Endodermal cell (in vitro differentiated cells): ENCODE measurements around the gene DNAJC5G. TPM values are rescaled to one million over a fixed set of nuclear protein-coding genes. Genes with fewer than 3 reads are reported as not detected.

Experiments used
- DNase-seq: peaks from one replicate; pipeline ENCODE4 v3.0.0-alpha.2; 2017
- H3K27ac ChIP-seq: 2 replicates; pipeline ENCODE4 v1.5.1; 2013; ENCODE audit warnings: mild to moderate bottlenecking, low read depth, low read length, moderate library complexity
- H3K27me3 ChIP-seq: 2 replicates; pipeline ENCODE4 v1.6.1; 2013; ENCODE audit warnings: mild to moderate bottlenecking, low read length, moderate library complexity; ENCODE audit not compliant: insufficient read depth, control insufficient read depth, poor library complexity, severe bottlenecking
- H3K36me3 ChIP-seq: 2 replicates; pipeline ENCODE4 v1.7.0; 2013; ENCODE audit warnings: mild to moderate bottlenecking, low read length, moderate library complexity; ENCODE audit not compliant: control insufficient read depth, insufficient read depth
- H3K4me1 ChIP-seq: one replicate; pipeline ENCODE4 v1.7.0; 2013; ENCODE audit warnings: low read length; ENCODE audit not compliant: control insufficient read depth, insufficient read depth
- H3K4me3 ChIP-seq: 2 replicates; pipeline ENCODE4 v1.5.1; 2013; ENCODE audit warnings: mild to moderate bottlenecking, low read length, moderate library complexity
- H3K9ac ChIP-seq: 2 replicates; pipeline ENCODE4 v1.6.1; 2013; ENCODE audit warnings: mild to moderate bottlenecking, low read length, moderate library complexity; ENCODE audit not compliant: poor library complexity, severe bottlenecking; ENCODE audit errors: extremely low read depth
- H3K9me3 ChIP-seq: 2 replicates; pipeline ENCODE4 v1.6.1; 2013; ENCODE audit warnings: mild to moderate bottlenecking, low read length, moderate library complexity; ENCODE audit not compliant: control insufficient read depth
- H3K27ac Mint-ChIP-seq: 2 replicates; pipeline ENCODE4 v1.8.0; 2020; ENCODE audit warnings: mixed read lengths
- H3K27me3 Mint-ChIP-seq: 2 replicates; pipeline ENCODE4 v1.8.0; 2021; ENCODE audit warnings: mild to moderate bottlenecking, mixed read lengths; ENCODE audit not compliant: insufficient read depth
- H3K36me3 Mint-ChIP-seq: 2 replicates; pipeline ENCODE4 v1.8.0; 2020; ENCODE audit warnings: low read depth, mixed read lengths
- H3K4me1 Mint-ChIP-seq: 2 replicates; pipeline ENCODE4 v1.8.0; 2020; ENCODE audit warnings: mixed read lengths
- H3K4me3 Mint-ChIP-seq: 2 replicates; pipeline ENCODE4 v1.8.0; 2020; ENCODE audit warnings: mild to moderate bottlenecking, moderate library complexity, mixed read lengths
- H3K9me3 Mint-ChIP-seq: 2 replicates; pipeline ENCODE4 v1.8.0; 2020; ENCODE audit warnings: mild to moderate bottlenecking, mixed read lengths
- CTCF ChIP-seq: fragments of 200-600 bp; sonication (generic); conservative IDR thresholded peaks from 2 replicates; pipeline ENCODE4 v1.5.0; 2021; ENCODE audit warnings: antibody characterized with exemption, mild to moderate bottlenecking
- WGBS, 2 experiments: methylation state at CpG; one replicate each; pipeline versions ENCODE4 v1.1.5 to v1.1.7; 2013; ENCODE audit warnings: missing lambda C conversion rate in 2 of 2, mixed read lengths in 1 of 2; ENCODE audit not compliant: insufficient coverage in 1 of 2, insufficient read length in 1 of 2; 5-methylcytosine and 5-hydroxymethylcytosine counted together
- total RNA-seq, 2 donors: library from RNA; stranded (reverse); fragmentation: NEBNext Ultra II Directional in 1 of 2; extraction: Animal tissue kit (Norgen Biotek cat#: 25700) in 1 of 2; gene quantifications; 2 replicates in 1 of 2; 3 replicates in 1 of 2; pipeline ENCODE4 v1.2.1, GENCODE V29; 2021

Gene DNAJC5G
- total RNA-seq, 2 donors from 2014 or later, result 0.49 TPM; not detected in 1

- no peak for TF ChIP-seq CTCF
- no peak overlapping the region for H3K4me3 Mint-ChIP-seq
- no peak overlapping the region for H3K9ac ChIP-seq
- 92 to 100% methylated on average over 3 to 9 of the region's 9 CpGs for WGBS, 2 experiments
- H3K9me3 Mint-ChIP-seq, result no peaks in the 10 kb centered on the region
- no peaks in the 10 kb centered on the region for H3K4me1 ChIP-seq
- H3K9me3 ChIP-seq, result no peaks in the 10 kb centered on the region
- no peaks in the 10 kb centered on the region for H3K27me3 ChIP-seq
- peaks cover 94% of the 10 kb centered on the region for H3K36me3 ChIP-seq
- H3K27me3 Mint-ChIP-seq, result no peaks in the 10 kb centered on the region
- no peak overlapping the region for H3K27ac Mint-ChIP-seq
- peaks cover 83% of the 10 kb centered on the region for H3K36me3 Mint-ChIP-seq
- no peak overlapping the region for H3K27ac ChIP-seq
- H3K4me3 ChIP-seq, result no peak overlapping the region
- no peaks in the 10 kb centered on the region for H3K4me1 Mint-ChIP-seq
- no peak for DNase-seq
Measured at GRCh38 chr2:27240406-27240805, 34.8 kb upstream of the DNAJC5G start.

GRCh38 chr2:27241761-27242613, 33.2 kb upstream of the DNAJC5G start:
- Mint-ChIP-seq H3K4me3 (no peak overlapping the region), H3K27ac (no peak overlapping the region), H3K27me3 (no peaks in the 10 kb centered on the region), H3K36me3 (peaks cover 69% of the 10 kb centered on the region), H3K9me3 (no peaks in the 10 kb centered on the region), H3K4me1 (no peaks in the 10 kb centered on the region)
- TF ChIP-seq CTCF, result no peak
- no peaks in the 10 kb centered on the region for H3K9me3 ChIP-seq
- no peak overlapping the region for H3K9ac ChIP-seq
- H3K36me3 ChIP-seq, result peaks cover 79% of the 10 kb centered on the region
- H3K27me3 ChIP-seq, result no peaks in the 10 kb centered on the region
- H3K4me1 ChIP-seq, result no peaks in the 10 kb centered on the region
- H3K4me3 ChIP-seq, result no peak overlapping the region
- WGBS, 2 experiments, result 93 to 94% methylated on average over 15 to 24 of the region's 24 CpGs
- DNase-seq, result no peak
- no peak overlapping the region for H3K27ac ChIP-seq

GRCh38 chr2:27242614-27242951, 32.6 kb upstream of the DNAJC5G start:
- Histone ChIP-seq H3K9ac (no peak overlapping the region), H3K9me3 (no peaks in the 10 kb centered on the region), H3K36me3 (peaks cover 73% of the 10 kb centered on the region), H3K4me1 (no peaks in the 10 kb centered on the region), H3K4me3 (no peak overlapping the region), H3K27me3 (no peaks in the 10 kb centered on the region), H3K27ac (no peak overlapping the region)
- H3K27ac Mint-ChIP-seq, result no peak overlapping the region
- no peak overlapping the region for H3K4me3 Mint-ChIP-seq
- DNase-seq, result no peak
- no peaks in the 10 kb centered on the region for H3K27me3 Mint-ChIP-seq
- WGBS, 2 experiments, result 96 to 99% methylated on average over 9 to 16 of the region's 16 CpGs
- H3K9me3 Mint-ChIP-seq, result no peaks in the 10 kb centered on the region
- H3K4me1 Mint-ChIP-seq, result no peaks in the 10 kb centered on the region
- peaks cover 63% of the 10 kb centered on the region for H3K36me3 Mint-ChIP-seq
- no peak for TF ChIP-seq CTCF
